GM19240 (cell line): ENCODE results near the gene GLI3.

ENCODE experiments used
- DNase-seq: peaks from one replicate; pipeline ENCODE4 v3.0.0; 2011; ENCODE audit warnings: low spot score; ENCODE audit not compliant: insufficient read length

GLI3 gene

DNA sequence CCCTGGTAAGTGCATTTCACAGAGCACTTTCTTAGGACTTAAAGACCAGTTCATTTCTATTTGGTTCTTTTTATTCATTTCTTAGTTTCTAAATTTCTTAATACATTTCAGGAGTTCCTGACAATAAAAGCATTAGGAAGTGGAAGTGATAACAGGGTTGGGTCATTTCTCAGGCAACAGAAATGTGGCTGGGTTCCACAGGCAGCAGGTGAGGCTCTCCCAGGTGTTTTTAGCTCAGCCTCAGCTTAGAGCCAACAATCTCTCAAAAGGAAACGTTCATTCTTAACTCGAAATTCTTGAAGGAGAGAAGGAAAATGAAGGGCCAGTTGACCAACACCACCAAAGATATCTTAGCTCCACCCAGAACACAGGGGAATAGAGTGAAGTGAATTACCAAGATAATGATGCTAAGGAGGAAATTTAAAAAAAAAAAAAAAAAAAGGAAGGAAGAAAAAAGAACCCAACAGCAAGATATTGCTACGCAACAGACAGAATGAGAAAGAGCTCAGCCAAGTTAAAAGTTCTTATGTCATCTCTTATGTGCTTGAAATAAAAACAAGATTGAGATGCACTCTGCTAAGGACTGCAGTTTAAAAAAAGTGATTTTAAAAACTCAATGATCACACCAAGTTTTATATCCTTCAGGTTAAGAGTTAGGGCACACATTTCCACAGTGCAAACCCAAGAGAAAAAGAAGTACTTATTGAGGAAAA is 230.1 kb downstream of the GLI3 start:
- DNase-seq, result no peak

DNA sequence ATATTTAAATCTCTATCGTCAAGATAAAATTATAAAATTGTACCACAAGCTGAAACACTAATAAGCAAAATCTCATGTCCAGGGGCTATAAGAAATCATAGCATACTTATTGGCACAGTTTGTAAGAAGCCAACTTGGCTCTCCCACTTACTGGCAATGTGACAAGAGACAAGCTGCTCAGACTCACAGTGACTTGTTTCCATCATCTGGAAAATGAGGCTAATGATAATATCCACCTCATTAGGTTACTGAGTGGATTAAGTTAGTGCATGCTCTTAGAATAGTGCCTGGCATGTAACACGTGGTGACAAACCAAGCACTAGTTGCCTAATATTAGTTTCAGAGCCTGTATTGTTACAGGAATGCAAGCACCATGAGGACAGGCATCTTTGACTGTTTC is 234.4 kb downstream of the GLI3 start:
- no peak for DNase-seq

DNA sequence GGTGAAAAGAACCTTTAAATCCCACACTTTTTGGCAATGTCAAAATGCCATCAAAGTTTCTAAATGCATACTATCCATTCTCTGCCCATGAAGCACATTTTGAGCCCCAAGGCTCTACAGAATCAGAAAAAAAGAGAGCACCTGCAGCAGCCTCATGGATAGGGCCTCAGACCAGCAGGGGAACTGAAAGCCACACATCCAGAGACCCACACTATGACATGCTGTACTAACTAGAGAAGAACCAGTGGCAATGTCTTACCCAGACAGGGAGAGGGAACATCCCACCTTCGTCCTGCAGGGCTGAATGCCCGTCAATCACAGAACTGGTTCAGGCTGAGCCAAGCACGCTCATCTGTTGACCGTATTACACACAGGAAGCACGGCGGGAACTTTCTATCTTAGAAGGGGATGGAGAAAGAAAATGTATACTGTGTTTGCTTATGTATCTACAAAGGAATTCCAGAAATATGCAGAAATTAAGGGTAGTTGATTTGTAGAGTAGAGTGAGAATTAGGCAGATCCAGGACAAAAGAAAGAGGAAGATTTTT is 237.2 kb downstream of the GLI3 start:
- no peak for DNase-seq

DNA sequence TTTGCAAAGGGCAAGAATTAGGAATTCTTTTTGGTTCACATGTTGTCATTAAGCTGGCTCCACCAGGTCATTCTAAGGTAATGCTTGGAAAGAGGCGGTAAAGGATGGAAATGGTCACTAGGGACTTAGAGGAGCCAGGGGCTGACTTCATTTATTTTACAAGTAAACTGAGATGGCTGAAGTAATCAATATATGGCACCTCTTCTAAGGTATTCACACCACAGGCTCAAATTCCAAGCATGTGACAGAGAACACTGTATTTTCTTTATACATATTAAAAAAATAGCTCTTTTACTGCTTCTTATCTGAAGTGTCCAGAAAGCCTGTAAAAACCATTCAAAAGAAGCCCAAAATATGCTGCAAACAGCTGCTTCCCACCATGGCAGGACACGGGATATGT is 239.0 kb downstream of the GLI3 start:
- DNase-seq, result no peak

DNA sequence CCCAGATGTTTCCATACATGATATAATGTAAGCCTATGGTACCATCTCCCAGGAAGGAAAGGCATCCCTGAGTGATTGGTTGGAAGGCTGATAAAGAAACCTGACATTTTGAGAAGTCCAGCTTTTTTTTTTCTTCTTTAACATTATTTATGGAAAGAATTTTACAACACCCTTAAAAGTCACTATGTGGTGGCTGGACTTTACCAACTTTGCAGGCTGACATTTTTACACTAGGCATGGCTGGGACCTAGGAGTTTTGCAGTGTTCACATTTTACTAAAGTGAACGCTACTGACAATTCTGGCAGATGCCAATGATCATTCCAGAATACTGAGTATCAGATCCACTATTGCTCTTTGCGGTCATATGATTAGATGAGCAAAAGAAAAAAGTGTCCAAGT is 239.9 kb downstream of the GLI3 start:
- no peak for DNase-seq

DNA sequence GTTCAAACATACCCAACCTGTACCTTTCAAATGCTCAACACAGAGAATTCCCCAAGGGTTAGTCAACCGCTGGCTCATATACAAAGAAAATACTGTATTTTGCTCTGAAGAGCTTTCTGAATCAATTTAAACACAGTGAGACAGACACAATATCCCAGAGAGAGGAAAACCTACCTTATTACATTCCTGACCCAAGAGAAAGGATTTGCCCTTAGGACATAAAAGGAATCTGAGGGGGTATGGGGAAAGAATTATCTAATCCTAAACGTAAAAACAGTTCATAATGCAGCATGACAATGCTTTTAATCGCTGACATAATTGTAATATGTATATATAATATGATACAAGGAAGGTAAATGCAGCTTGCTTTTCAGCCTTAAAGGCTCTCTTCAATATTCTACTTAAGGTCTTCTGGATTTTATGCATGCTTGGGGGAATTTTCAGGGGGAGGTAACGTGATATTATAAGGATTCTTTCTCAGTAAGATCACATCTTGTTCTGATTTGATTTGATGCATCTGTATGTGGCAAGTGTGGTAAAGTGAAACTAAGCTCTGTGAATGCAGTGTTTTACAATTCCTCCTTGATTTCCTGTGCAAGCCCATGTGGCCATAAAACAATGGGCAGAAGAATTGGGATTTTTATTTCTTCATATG is 240.5 kb downstream of the GLI3 start:
- DNase-seq, result no peak

DNA sequence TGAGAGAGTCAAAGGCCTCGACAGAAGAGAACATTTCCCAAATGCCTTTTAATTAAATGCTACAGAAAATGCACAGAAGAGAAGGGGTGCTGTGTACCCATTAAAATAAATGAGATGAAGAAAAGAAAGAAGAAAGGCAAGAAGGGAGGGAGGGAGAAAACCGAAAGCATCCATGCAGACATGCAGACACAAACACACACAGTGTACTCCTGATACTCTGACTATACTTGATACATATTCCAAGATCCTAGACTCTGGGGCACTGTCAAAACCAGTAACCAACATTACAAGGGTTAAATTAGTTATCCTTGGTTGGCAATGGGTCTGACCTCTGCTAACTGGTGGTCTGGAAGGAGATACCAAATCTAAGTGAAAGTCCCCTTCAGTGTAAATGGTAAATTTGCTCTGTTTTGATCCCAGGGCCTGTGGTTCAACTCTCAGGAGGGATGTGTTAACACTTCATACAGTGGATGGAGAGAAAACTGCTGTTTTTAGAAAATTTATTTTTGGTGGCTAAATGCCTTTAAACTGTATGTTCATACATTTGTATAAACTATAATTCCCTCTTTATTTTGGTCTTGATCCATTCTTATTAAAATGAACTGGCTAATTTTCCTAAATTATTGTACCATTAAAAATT is 241.3 kb downstream of the GLI3 start:
- no peak for DNase-seq

DNA sequence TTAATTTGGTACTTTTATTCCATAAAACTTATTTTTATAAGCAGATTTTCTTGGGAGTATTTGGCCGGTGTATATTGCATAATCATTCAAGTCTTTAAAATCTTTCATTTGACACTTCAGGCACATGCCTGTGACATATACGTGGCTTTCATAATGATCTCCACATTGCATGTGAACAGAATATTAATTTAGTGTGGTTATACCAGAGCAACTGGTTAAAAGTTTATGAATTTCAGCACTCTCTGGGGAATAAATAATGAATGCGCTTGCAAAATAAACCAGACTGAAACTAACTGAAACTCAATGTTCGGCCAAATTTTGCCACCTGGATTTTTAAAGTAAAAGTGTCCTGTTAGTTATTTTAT is 242.3 kb downstream of the GLI3 start:
- no peak for DNase-seq

DNA sequence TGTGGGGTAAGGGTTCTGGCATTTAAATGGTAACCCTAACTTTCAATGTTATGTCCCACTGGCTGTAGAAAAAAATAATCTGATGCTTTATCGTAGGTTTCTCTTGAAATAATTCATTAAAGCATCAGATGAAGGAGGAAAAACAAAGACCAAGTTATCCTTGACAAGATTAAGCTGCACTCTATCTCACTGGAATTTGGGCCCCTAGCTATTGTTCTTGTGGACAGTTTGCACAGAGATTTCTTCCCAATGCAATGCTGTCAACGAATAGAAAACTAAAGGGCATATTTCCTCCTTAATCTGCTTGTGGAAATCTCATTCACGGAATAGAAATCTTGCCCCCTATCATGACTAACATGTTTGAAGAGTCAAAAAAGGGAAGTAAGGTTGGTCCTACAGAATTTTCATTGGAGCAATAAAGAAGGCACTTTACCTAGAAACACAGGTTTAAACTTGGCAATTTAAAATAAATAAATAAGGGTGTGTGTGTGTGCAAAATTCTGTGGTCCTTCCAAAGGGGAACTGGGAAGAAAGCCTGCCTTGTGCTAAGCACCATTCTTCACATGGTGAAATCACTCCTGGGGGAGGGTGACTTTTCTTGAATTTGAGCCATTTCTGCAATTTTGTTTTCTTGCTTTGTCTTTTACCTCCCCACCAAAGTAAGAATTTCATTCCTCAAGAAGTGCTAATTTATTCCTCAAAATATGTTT is 242.8 kb downstream of the GLI3 start:
- DNase-seq, result no peak

DNA sequence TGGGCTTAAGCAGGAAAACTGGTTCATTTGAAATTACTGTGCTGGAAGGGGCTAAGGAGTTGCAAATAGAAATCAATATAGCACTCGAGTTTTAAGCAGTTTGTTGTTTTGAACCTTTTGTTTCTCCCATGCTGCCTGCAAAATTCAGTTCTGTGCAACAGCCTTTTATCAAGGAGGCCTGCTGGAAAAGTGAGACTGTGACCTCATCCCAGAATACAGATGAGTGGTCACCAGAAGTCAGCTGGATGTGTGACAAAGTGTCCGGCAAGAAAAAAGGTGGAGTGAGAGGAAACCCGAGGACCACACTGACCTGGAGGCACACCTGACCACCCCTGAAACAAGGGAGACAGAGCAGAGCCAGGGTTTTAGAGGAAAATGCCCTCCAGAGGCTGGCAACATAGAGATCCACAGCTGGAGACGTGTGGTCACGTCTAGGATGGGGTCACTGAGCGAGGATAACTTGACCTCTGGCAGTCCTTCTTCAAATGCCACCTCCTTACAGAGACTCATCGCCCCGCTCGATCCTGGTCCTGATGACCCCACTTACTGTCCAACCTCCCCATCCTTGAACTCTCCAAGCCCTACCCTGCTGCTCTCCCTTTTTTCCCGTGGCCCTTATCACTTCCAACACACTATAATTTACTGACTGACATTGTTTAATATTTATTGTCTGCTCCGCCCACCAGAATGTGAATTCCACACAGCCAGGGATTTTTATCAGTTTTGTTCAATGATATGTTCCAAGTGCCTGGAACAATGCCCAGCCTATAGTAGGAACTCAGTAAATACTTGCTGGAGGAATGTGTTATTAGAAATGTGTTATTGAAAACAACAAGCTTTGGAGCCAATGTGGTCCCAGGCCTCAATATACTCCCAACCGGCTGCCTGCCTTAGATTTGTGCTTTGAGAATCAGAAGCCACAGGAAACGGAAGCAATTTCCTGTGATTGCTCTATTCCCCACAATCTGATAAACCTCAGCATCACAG is 243.8 kb downstream of the GLI3 start:
- DNase-seq, result no peak

DNA sequence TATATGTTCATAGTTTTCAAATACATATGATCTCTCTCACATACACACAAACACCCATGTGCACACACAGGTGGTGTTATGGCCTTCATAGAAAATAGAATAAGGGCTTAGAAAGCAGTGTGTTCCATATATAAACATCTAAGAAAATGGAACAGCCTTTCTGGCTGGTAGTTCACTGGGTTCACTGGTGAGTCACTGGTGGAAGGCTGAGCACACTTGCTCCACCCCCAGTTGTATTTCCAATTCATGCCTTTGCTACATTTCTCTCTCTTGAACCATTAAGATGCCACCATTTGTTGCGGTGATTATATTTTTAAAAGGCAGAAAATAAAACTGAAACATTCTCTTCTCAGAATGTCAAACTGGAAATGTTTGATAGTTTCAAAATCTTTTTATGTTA is 252.1 kb downstream of the GLI3 start:
- DNase-seq, result no peak

DNA sequence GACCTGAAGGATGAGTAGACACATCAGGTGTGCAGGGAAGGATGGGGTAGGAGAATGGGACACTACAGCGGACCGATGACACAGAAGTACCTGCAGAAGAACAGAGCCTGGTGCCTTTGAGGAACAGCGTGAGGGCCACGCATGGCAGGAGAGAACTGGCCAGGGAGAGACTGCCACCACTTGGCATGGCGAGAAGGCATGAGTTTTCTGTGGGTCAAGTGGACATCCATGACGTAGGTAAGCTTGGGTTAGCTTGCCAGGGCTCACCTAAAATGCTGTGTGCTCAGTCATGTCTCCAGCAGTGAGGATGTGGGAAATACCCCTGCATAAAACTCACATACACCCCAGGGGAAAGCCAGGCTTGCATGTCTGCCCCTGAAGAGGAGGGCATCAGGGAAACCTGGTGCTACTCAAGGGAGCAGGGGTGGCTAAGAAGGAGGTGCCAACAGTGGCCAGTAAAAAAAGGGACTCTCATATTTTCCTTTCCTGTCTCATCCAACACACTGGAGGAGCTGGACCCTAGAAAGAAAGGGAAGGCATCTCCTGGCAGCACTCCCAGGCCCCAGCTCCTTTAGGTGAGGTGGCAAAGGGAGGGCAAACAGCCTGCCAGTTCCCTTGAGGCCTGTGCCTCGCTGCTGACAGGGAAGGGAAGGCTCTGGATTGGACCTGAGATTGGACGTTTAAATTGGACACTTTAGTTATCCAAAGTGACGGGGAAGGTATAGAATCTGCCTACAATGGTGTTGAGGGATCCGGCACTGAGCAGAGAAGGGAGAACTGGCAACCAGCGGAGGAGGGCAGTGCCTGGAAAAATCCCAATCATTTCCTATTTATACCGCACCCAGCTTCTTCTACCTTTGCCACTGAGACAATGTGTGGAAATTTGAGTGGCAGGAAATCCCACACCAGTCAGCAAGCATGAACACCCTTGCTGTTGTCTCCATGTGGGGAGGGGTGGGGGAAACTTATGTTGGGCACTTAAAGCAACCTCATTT is 255.7 kb downstream of the GLI3 start:
- DNase-seq, result no peak

DNA sequence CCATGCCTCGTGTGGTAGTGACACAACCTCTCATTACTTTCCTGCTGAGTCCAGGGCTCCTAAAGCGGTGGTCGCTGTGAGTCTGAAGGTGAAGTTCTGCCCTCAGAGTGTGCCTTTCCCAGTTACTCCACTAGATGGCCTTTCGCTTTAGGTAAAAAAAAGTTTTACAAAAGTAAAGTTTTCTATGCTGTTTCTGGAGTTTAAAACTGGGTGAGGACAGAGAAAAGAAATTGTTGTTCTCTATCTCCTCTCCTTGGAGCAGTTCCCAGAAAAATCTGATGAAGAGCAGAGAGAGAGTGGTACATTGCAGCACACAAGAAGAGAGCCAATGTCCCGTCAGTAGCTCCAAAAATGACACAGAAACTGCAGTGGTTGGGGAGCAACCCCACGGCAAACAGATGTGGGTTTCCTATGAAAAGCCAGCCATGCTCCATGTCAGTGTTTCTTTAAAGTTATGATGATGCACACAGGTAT is 257.1 kb downstream of the GLI3 start:
- no peak for DNase-seq

DNA sequence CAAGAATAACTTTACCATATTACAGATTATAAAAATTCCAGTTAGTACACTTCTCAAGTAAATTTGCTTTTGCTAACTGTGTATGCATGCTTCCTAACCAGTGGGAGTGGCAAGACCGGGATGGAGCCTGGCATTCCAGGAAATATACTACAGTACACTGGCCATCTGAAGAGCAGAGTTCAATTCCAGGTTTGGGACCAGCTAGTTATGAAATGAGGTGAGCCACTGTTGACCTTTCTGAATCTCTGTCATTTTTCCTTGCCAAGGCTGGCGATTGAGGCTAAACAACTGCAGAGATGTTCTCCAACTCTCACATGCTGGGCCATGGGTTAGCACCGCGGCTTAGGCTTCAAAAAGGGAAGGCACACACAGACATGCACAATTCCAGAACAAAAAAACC is 258.2 kb downstream of the GLI3 start:
- DNase-seq, result no peak

DNA sequence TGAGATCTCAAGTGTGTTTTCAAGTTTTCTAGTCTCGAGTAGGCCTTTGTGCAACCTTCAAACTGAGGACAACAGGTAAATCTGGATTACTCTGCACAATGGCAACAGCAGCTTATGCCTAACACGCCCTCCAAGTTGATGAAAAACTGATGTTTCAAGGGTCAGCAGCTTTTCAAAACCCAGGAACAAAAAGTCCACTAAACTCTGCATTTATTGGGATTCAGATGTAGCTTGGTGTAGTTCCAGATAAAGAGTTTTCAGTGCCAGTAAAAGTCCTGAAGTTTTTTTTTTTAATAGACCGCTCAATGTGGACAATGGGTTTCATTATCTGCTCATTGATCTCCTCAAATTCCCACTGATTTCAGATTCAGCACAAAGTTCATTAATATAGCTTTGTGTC is 259.3 kb downstream of the GLI3 start:
- DNase-seq, result no peak

DNA sequence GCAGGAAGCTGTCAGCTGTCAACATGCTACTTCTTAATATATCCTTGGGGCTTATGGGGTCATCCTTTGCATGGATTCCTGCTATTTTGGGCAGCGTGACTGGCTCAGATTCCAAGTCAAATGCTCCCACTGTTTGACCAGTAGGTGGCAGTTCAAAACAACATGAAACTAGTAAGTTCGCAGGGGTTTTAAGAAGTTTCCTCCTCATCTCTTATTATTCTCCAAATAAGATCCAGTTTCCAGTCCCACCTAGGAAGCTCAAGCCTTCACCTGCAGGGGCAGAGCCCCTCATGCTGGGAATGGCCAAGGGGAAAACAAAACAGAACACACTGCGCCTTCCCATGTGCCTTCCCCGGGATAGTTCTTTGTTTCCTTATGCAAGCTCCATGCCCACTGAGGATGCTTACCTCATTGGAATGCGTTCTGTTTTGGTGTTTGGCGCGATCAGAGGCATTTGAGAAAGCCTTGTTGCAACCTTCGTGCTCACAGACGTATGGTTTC is 259.8 kb downstream of the GLI3 start:
- DNase-seq, result no peak

DNA sequence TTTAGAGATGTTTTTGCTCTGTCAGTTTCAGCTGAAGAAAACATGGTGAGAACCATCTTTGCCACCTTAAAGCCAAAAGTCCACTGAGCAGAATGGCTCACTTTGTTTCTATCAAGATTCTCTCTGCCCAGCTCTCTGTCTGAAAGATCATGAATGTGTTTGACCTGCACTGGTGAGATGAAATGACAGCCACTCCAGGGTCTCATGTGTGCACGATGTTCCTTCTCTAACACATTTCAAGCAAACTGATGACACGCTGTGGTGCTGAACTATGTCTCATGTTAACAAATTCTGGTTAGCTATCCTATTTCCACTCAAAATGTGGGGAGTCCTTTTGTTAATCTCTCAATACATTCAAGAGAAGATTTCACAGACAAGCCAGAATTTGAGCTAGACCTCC is 260.6 kb downstream of the GLI3 start:
- DNase-seq, result no peak

DNA sequence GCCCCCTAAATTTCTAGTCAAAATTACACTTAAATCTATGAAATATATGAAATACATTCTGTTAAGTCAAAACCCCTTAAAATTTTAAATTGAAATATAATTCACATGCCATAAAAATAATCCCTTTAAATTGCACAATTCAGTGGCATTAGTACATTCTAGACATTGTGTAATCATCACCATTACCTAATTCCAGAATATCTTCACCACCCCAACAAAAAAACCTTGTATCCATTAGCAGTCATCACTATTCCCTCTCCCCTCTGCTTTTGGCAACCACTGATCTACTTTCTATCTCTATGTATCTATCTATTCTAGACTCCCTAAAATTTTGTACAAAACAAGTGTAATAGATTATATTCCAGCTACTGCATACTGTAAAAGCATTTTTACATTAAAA is 261.2 kb downstream of the GLI3 start:
- DNase-seq, result no peak

DNA sequence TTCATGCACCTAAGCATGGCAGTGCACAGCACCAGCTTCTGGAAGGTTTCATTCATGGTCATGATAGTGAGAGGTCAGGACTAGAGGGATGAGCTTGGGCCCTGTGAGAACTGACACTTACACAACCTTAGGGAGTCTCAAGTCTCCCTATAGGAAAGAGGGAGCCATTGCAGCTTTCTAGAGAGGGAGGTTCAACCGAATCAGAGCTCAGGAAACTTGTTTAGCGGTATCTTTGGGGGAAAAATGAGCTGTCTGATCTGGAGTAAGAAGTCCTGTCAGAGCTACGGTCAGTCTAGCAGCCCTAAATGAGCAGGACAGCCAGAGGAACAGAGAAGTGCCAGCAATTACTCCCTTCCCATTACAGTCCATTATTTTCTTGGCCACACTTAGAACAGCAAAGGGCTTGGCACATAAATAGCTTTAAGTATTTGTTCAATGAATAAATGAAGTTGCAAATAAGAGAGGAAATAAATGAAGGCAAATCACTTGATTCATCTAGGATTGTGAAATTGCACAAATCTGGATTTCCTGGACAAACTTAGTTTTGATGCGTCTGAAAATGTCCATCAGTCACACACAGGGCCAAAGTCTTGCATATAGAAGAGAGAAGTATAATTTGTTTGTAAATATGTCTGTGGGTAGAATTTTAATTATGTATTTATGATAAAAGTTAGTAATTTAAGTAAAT is 262.0 kb downstream of the GLI3 start:
- DNase-seq, result no peak
